C4-2B (cell line): Measurements from ENCODE around the gene OSBP2.

Source experiments
- H3K27ac ChIP-seq: fragments of 450-650 bp; 2 replicates; pipeline ENCODE4 v1.5.1; 2017
- CTCF ChIP-seq: fragments of 450-650 bp; conservative IDR thresholded peaks from 2 replicates; pipeline ENCODE4 v1.5.1; 2017; ENCODE audit warnings: mild to moderate bottlenecking
- ZFX ChIP-seq: fragments of 450-650 bp; IDR thresholded peaks from 2 replicates; pipeline ENCODE4 v1.6.1; 2017

Gene OSBP2

GRCh38 chr22:30882184-30882717 lies 187.6 kb downstream of the OSBP2 start:
- TF ChIP-seq CTCF: no peak
- TF ChIP-seq ZFX: no peak
- H3K27ac ChIP-seq: no peak overlapping the region

GRCh38 chr22:30882974-30883533 lies 188.4 kb downstream of the OSBP2 start:
- TF ChIP-seq CTCF (no peak), ZFX (no peak)
- H3K27ac ChIP-seq: no peak overlapping the region

GRCh38 chr22:30883586-30884145 lies 189.0 kb downstream of the OSBP2 start:
- no peak overlapping the region for H3K27ac ChIP-seq
- no peak for TF ChIP-seq ZFX
- no peak for TF ChIP-seq CTCF

GRCh38 chr22:30884211-30885000 lies 189.7 kb downstream of the OSBP2 start:
- no peak overlapping the region for H3K27ac ChIP-seq

GRCh38 chr22:30885001-30885366 lies 190.3 kb downstream of the OSBP2 start:
- H3K27ac ChIP-seq: no peak overlapping the region

More at GRCh38 chr22:30884211-30885000, 189.7 kb downstream of the OSBP2 start:
- TF ChIP-seq CTCF: no peak

GRCh38 chr22:30885591-30885990 lies 190.9 kb downstream of the OSBP2 start:
- no peak overlapping the region for H3K27ac ChIP-seq
- TF ChIP-seq ZFX: no peak
- TF ChIP-seq CTCF: no peak

More at GRCh38 chr22:30885001-30885366, 190.3 kb downstream of the OSBP2 start:
- TF ChIP-seq CTCF (no peak), ZFX (no peak)

- TF ChIP-seq ZFX: no peak
- no peak overlapping the region for H3K27ac ChIP-seq
Measured at GRCh38 chr22:30887453-30887852, 192.8 kb downstream of the OSBP2 start.
